Chondrocyte (in vitro differentiated cells): ENCODE results near the gene VPS13D. TPM values are rescaled to one million over a fixed set of nuclear protein-coding genes. Genes with fewer than 3 reads are reported as not detected.

Experiments used
- DNase-seq: peaks from one replicate; pipeline ENCODE4 v3.0.0; 2021; ENCODE audit warnings: mixed read lengths, low spot score
- H3K27ac Mint-ChIP-seq: one replicate; pipeline ENCODE4 v1.8.0; 2021; ENCODE audit warnings: mild to moderate bottlenecking, moderate library complexity, mixed read lengths; ENCODE audit not compliant: unreplicated experiment
- H3K27me3 Mint-ChIP-seq: 2 replicates; pipeline ENCODE4 v1.8.0; 2021; ENCODE audit warnings: low read depth, mixed read lengths
- H3K36me3 Mint-ChIP-seq: 2 replicates; pipeline ENCODE4 v1.8.0; 2021; ENCODE audit warnings: low read depth, mixed read lengths
- H3K4me1 Mint-ChIP-seq: 2 replicates; pipeline ENCODE4 v1.8.0; 2021; ENCODE audit warnings: low read depth, mild to moderate bottlenecking, mixed read lengths
- H3K4me3 Mint-ChIP-seq: one replicate; pipeline ENCODE4 v1.8.0; 2021; ENCODE audit warnings: mild to moderate bottlenecking, moderate library complexity, mixed read lengths; ENCODE audit not compliant: unreplicated experiment
- H3K9me3 Mint-ChIP-seq: 2 replicates; pipeline ENCODE4 v1.8.0; 2021; ENCODE audit warnings: low read depth, mixed read lengths
- CTCF ChIP-seq: fragments of 200-600 bp; sonication (generic); IDR thresholded peaks from 2 replicates; pipeline ENCODE4 v1.5.0; 2021; ENCODE audit warnings: antibody characterized with exemption, mild to moderate bottlenecking, moderate library complexity
- total RNA-seq: library from RNA; stranded (reverse); gene quantifications from 3 replicates; pipeline ENCODE4 v1.2.1, GENCODE V29; 2021

VPS13D gene
- total RNA-seq, 1 donor from 2014 or later, result 40.0 TPM

GRCh38 chr1:12549460-12550349 lies 319.9 kb downstream of the VPS13D start:
- no peaks in the 10 kb centered on the region for H3K9me3 Mint-ChIP-seq
- peak; percentile 27 for TF ChIP-seq CTCF

GRCh38 chr1:12551584-12551983 lies 321.8 kb downstream of the VPS13D start:
- H3K27me3 Mint-ChIP-seq, result peaks cover 2% of the 10 kb centered on the region
- peaks cover 52% of the 10 kb centered on the region for H3K4me1 Mint-ChIP-seq
- no peaks in the 10 kb centered on the region for H3K36me3 Mint-ChIP-seq
- H3K27ac Mint-ChIP-seq, result no peak overlapping the region
- no peaks in the 10 kb centered on the region for H3K9me3 Mint-ChIP-seq
- H3K4me3 Mint-ChIP-seq, result no peak overlapping the region
- DNase-seq, result no peak
- TF ChIP-seq CTCF, result no peak

More at GRCh38 chr1:12549460-12550349, 319.9 kb downstream of the VPS13D start:
- peaks cover 44% of the 10 kb centered on the region for H3K4me1 Mint-ChIP-seq
- H3K4me3 Mint-ChIP-seq, result peak overlapping the region; percentile 65
- no peaks in the 10 kb centered on the region for H3K36me3 Mint-ChIP-seq
- peaks cover 2% of the 10 kb centered on the region for H3K27me3 Mint-ChIP-seq
- H3K27ac Mint-ChIP-seq, result peak overlapping the region; percentile 96
- DNase-seq, result peak; percentile 83

GRCh38 chr1:12552111-12552888 lies 322.5 kb downstream of the VPS13D start:
- Mint-ChIP-seq H3K4me3 (no peak overlapping the region), H3K4me1 (peaks cover 52% of the 10 kb centered on the region), H3K27ac (no peak overlapping the region), H3K36me3 (no peaks in the 10 kb centered on the region), H3K9me3 (no peaks in the 10 kb centered on the region), H3K27me3 (peaks cover 2% of the 10 kb centered on the region)
- no peak for TF ChIP-seq CTCF
- DNase-seq, result peak; percentile 88

GRCh38 chr1:12552951-12553921 lies 323.4 kb downstream of the VPS13D start:
- no peak overlapping the region for H3K4me3 Mint-ChIP-seq
- DNase-seq, result peak; percentile 87
- H3K27me3 Mint-ChIP-seq, result no peaks in the 10 kb centered on the region
- no peaks in the 10 kb centered on the region for H3K36me3 Mint-ChIP-seq
- H3K27ac Mint-ChIP-seq, result peak overlapping the region; percentile 62
- peaks cover 57% of the 10 kb centered on the region for H3K4me1 Mint-ChIP-seq
- no peak for TF ChIP-seq CTCF
- H3K9me3 Mint-ChIP-seq, result no peaks in the 10 kb centered on the region
